PC-9 (cell line): Measurements from ENCODE around the gene RADIL. TPM values are rescaled to one million over a fixed set of nuclear protein-coding genes. Genes with fewer than 3 reads are reported as not detected.

Source experiments
- BruUV-seq: library from RNA; stranded (reverse); fragments of 400-500 nt; replicated peaks from 2 replicates; lab custom pipeline; 2021; lab: Mats Ljungman, UMichigan
- CTCF ChIA-PET: fragments of 300-600 bp; sonication (Branson Sonifier 250); formaldehyde crosslinking; loops from one replicate; lab custom pipeline; 2022; ENCODE audit warnings: antibody characterized with exemption; lab: Charles Lee
- POLR2A ChIA-PET: fragments of 300-600 bp; sonication (Branson Sonifier 250); formaldehyde crosslinking; loops from one replicate; lab custom pipeline; 2022; ENCODE audit warnings: antibody characterized with exemption; ENCODE audit not compliant: unreplicated experiment; lab: Charles Lee
- DNase-seq, 2 experiments: peaks; one replicate each; pipeline versions ENCODE4 v3.0.0 to v3.0.0-alpha.2; 2015 to 2022; ENCODE audit warnings: mixed read lengths in 1 of 2
- H2AFZ ChIP-seq: fragments of 200-600 bp; sonication (generic); 2 replicates; pipeline ENCODE4 v1.8.1; 2017; ENCODE audit warnings: antibody characterized with exemption
- H3F3A ChIP-seq: fragments of 200-600 bp; sonication (generic); 2 replicates; pipeline ENCODE4 v1.8.1; 2017; ENCODE audit warnings: antibody characterized with exemption, mild to moderate bottlenecking, low read depth; ENCODE audit not compliant: insufficient read depth
- H3K27ac ChIP-seq: fragments of 200-600 bp; sonication (generic); 2 replicates; pipeline ENCODE4 v1.6.1; 2016; ENCODE audit warnings: mixed run types
- H3K27me3 ChIP-seq: fragments of 200-600 bp; sonication (generic); 2 replicates; pipeline ENCODE4 v1.6.1; 2016; ENCODE audit warnings: low read depth, mixed run types; ENCODE audit not compliant: insufficient read depth
- H3K36me3 ChIP-seq: fragments of 200-600 bp; sonication (generic); 2 replicates; pipeline ENCODE4 v1.6.1; 2016; ENCODE audit warnings: low read depth, mixed run types
- H3K4me1 ChIP-seq: fragments of 200-600 bp; sonication (generic); replicated peaks from 2 replicates; pipeline ENCODE4 v1.6.1; 2016; ENCODE audit warnings: mixed run types; ENCODE audit not compliant: insufficient read depth
- H3K4me2 ChIP-seq: fragments of 200-600 bp; sonication (generic); 2 replicates; pipeline ENCODE4 v1.6.1; 2017; ENCODE audit warnings: mixed run types
- H3K4me3 ChIP-seq: fragments of 200-600 bp; sonication (generic); 2 replicates; pipeline ENCODE4 v1.6.1; 2016; ENCODE audit warnings: mixed run types
- H3K79me2 ChIP-seq: fragments of 200-600 bp; sonication (generic); 2 replicates; pipeline ENCODE4 v1.6.1; 2017; ENCODE audit warnings: low read depth, mixed run types
- H3K9me2 ChIP-seq: fragments of 200-600 bp; sonication (generic); 2 replicates; pipeline ENCODE4 v1.8.1; 2017; ENCODE audit warnings: mild to moderate bottlenecking; ENCODE audit not compliant: insufficient read depth
- H3K9me3 ChIP-seq: fragments of 200-600 bp; sonication (generic); 2 replicates; pipeline ENCODE4 v1.8.1; 2016; ENCODE audit warnings: low read depth; ENCODE audit not compliant: insufficient read depth
- H4K20me1 ChIP-seq: fragments of 200-600 bp; sonication (generic); 2 replicates; pipeline ENCODE4 v1.8.1; 2017; ENCODE audit not compliant: insufficient read depth
- EZH2 ChIP-seq: fragments of 200-600 bp; sonication (generic); IDR thresholded peaks from 2 replicates; pipeline ENCODE4 v1.8.0; 2017; ENCODE audit warnings: antibody characterized with exemption, low read depth
- intact Hi-C: fragments of 100-400 bp; cut with micrococcal nuclease; formaldehyde crosslinking; loops from one replicate; pipeline ENCODE4 v1.10.0; 2022; ENCODE audit not compliant: unreplicated experiment
- total RNA-seq: library from RNA; stranded (reverse); gene quantifications from 2 replicates; pipeline ENCODE4 v1.2.3, GENCODE V29; 2021
- TF ChIP-seq, protein P1 (sequence below): fragments of 200-600 bp; sonication (generic); conservative IDR thresholded peaks from 2 replicates; pipeline ENCODE4 v1.6.1; 2017; ENCODE audit warnings: mixed run types, antibody characterized with exemption, mild to moderate bottlenecking, moderate library complexity

The RADIL gene
- total RNA-seq, 1 experiment from 2014 or later: 0.35 TPM

GRCh38 chr7:4841836-4842235, 41.7 kb downstream of the RADIL start:
- CTCF ChIA-PET: no interaction called here
- no peaks in the 10 kb centered on the region; the same call in 1 of the 2 replicates for H3F3A ChIP-seq
- TF ChIP-seq EZH2: no peak
- TF ChIP-seq, protein P1, sequence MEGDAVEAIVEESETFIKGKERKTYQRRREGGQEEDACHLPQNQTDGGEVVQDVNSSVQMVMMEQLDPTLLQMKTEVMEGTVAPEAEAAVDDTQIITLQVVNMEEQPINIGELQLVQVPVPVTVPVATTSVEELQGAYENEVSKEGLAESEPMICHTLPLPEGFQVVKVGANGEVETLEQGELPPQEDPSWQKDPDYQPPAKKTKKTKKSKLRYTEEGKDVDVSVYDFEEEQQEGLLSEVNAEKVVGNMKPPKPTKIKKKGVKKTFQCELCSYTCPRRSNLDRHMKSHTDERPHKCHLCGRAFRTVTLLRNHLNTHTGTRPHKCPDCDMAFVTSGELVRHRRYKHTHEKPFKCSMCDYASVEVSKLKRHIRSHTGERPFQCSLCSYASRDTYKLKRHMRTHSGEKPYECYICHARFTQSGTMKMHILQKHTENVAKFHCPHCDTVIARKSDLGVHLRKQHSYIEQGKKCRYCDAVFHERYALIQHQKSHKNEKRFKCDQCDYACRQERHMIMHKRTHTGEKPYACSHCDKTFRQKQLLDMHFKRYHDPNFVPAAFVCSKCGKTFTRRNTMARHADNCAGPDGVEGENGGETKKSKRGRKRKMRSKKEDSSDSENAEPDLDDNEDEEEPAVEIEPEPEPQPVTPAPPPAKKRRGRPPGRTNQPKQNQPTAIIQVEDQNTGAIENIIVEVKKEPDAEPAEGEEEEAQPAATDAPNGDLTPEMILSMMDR: no peak
- no peak overlapping the region for H3K27ac ChIP-seq
- no peak overlapping the region for H3K4me2 ChIP-seq
- no peaks in the 10 kb centered on the region for H3K36me3 ChIP-seq
- H4K20me1 ChIP-seq: peaks cover 2% of the 10 kb centered on the region; the same call in 1 of the 2 replicates
- peaks cover 32% of the 10 kb centered on the region for H3K27me3 ChIP-seq
- no peaks in the 10 kb centered on the region for H3K9me2 ChIP-seq
- H2AFZ ChIP-seq: no peak overlapping the region
- intact Hi-C loops: no loop called here
- no peak overlapping the region for H3K4me3 ChIP-seq
- POLR2A ChIA-PET: no interaction called here
- BruUV-seq: no TSS peak
- DNase-seq: no peak
- no peaks in the 10 kb centered on the region for H3K9me3 ChIP-seq
- no peaks in the 10 kb centered on the region for H3K79me2 ChIP-seq
- H3K4me1 ChIP-seq: no peaks in the 10 kb centered on the region

DNA sequence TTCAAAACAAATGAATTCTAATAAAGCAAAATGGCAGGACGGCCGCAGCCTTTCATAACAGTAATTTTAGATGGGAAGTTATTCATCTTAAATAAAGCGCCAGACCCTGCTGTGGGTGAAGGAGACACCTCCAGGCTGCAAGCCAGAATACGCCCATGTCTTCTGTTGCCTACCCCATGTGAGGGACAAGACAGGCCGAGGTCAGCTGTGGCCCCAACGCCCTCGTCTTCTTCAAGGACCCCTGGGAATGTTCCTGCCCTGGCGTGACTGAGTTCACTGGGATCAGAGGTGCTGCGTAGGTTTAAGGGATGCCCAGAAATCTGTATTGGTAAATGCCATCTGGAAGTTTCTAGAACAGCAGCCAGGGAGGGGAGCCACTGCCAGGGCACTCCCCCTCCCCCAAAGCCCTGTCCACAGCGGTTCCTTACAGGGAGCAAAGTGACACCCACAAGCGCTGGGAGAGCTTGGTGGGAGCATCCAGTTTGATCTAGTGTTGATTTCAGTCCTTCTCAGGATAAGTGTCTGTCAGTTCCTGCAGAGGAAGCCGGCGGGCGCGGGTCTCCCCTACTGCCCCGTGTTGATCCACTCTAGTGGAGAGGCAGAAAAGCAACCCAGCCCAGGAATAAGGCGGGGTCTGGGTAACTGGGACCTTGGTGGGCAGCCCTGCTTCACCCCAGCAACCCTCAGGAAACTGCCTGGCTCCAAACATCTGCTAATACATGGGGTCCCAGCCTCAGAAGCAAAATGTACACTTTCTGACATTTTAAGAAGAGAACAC, 42.3 kb downstream of the RADIL start:
- intact Hi-C loops: no loop called here
- no peak for DNase-seq
- Histone ChIP-seq H3K27ac (no peak overlapping the region), H3K9me2 (no peaks in the 10 kb centered on the region), H3K4me1 (no peaks in the 10 kb centered on the region), H4K20me1 (peaks cover 2% of the 10 kb centered on the region; the same call in 1 of the 2 replicates), H3K27me3 (peaks cover 30% of the 10 kb centered on the region), H3K79me2 (no peaks in the 10 kb centered on the region), H3K4me2 (no peak overlapping the region), H3K36me3 (no peaks in the 10 kb centered on the region), H3K9me3 (no peaks in the 10 kb centered on the region), H3F3A (no peaks in the 10 kb centered on the region; the same call in 1 of the 2 replicates), H2AFZ (no peak overlapping the region), H3K4me3 (no peak overlapping the region)
- ChIA-PET POLR2A (no interaction called here), CTCF (no interaction called here)
- no peak for TF ChIP-seq EZH2
- BruUV-seq: no TSS peak

- H3K4me2 ChIP-seq: no peak overlapping the region
- TF ChIP-seq, protein P1: no peak
- no peak for TF ChIP-seq EZH2
- no peak overlapping the region for H3K27ac ChIP-seq
- no peak overlapping the region for H2AFZ ChIP-seq
- no peaks in the 10 kb centered on the region for H3K9me3 ChIP-seq
- H3K4me3 ChIP-seq: no peak overlapping the region
- ChIA-PET POLR2A (no interaction called here), CTCF (no interaction called here)
- intact Hi-C loops: no loop called here
- no peaks in the 10 kb centered on the region for H3K36me3 ChIP-seq
- H3K9me2 ChIP-seq: no peaks in the 10 kb centered on the region
- H3K79me2 ChIP-seq: no peaks in the 10 kb centered on the region
- no peak for DNase-seq
- peaks cover 2% of the 10 kb centered on the region; the same call in 1 of the 2 replicates for H4K20me1 ChIP-seq
- BruUV-seq: no TSS peak
- H3F3A ChIP-seq: no peaks in the 10 kb centered on the region; the same call in 1 of the 2 replicates
- peaks cover 34% of the 10 kb centered on the region for H3K27me3 ChIP-seq
- no peaks in the 10 kb centered on the region for H3K4me1 ChIP-seq
Measured at GRCh38 chr7:4840079-4840501, 43.4 kb downstream of the RADIL start.
